Activated CD8-positive, alpha-beta memory T cell treated with anti-CD3 and anti-CD28 coated beads, Interleukin-2, amount 10 ng/mL, durations not matched to agents 7 days and 5 days (primary cell): ENCODE results near the gene LDLRAD4. TPM values are rescaled to one million over a fixed set of nuclear protein-coding genes. Genes with fewer than 3 reads are reported as not detected.

Source experiments
- ATAC-seq: fragments of 150-1000 bp; cut with Tn5 transposase; one replicate; pipeline ENCODE4 v1.10.0; 2021; ENCODE audit warnings: moderate library complexity
- CTCF ChIA-PET: fragments of 350-600 bp; sonication (Branson Sonifier 250); formaldehyde crosslinking; loops from one replicate; lab custom pipeline; 2021; ENCODE audit warnings: antibody characterized with exemption; lab: Charles Lee
- DNase-seq: peaks from one replicate; pipeline ENCODE4 v3.0.0-alpha.2; 2020
- H3K27ac Mint-ChIP-seq: one replicate; pipeline ENCODE4 v1.8.0; 2021; ENCODE audit warnings: mild to moderate bottlenecking, mixed read lengths
- H3K27me3 Mint-ChIP-seq: one replicate; pipeline ENCODE4 v1.8.0; 2021; ENCODE audit warnings: mixed read lengths
- H3K36me3 Mint-ChIP-seq: one replicate; pipeline ENCODE4 v1.8.0; 2021; ENCODE audit warnings: mild to moderate bottlenecking, mixed read lengths
- H3K4me1 Mint-ChIP-seq: one replicate; pipeline ENCODE4 v1.8.0; 2021; ENCODE audit warnings: mixed read lengths
- H3K4me3 Mint-ChIP-seq: one replicate; pipeline ENCODE4 v1.8.0; 2021; ENCODE audit warnings: mild to moderate bottlenecking, moderate library complexity, mixed read lengths
- H3K9me3 Mint-ChIP-seq: one replicate; pipeline ENCODE4 v1.8.0; 2022; ENCODE audit warnings: low read depth, mixed read lengths
- total RNA-seq, 2 experiments: library from RNA; stranded (reverse); gene quantifications; one replicate each; pipeline ENCODE4 v1.2.3, GENCODE V29; 2021

The LDLRAD4 gene
- total RNA-seq, 2 experiments from 2014 or later = 33.9 to 44.5 TPM

DNA sequence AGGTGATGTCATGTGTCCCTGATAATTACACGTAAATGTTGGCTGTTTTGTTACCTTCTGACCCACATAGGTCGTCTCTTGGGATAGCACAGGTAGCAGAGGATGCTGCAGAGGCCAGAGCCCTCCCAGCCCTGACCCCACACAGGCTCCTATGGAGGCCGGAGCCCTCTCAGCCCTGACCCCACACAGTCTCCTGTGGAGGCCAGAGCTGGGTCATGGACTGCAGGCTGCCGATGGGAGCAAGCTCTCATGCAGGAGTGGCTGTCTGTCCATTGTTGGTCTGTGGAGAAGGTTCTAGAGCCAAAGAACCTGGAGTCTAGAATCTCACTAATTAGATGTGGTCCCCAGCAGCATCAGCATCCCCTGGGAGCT, 155.5 kb downstream of the LDLRAD4 start:
- H3K4me3 Mint-ChIP-seq = no peak overlapping the region
- no peak overlapping the region for H3K27ac Mint-ChIP-seq
- DNase-seq = no peak
- H3K36me3 Mint-ChIP-seq = no peaks in the 10 kb centered on the region
- ATAC-seq = no peak
- no peaks in the 10 kb centered on the region for H3K9me3 Mint-ChIP-seq
- peaks cover 3% of the 10 kb centered on the region for H3K27me3 Mint-ChIP-seq
- H3K4me1 Mint-ChIP-seq = peaks cover 43% of the 10 kb centered on the region
- CTCF ChIA-PET = interaction anchor here (1.2 to 2.1 kb wide), 3 partner anchors 12 to 504 kb away, joined by 3 to 7 read pairs (median 5); no protein-coding TSS in a partner anchor

DNA sequence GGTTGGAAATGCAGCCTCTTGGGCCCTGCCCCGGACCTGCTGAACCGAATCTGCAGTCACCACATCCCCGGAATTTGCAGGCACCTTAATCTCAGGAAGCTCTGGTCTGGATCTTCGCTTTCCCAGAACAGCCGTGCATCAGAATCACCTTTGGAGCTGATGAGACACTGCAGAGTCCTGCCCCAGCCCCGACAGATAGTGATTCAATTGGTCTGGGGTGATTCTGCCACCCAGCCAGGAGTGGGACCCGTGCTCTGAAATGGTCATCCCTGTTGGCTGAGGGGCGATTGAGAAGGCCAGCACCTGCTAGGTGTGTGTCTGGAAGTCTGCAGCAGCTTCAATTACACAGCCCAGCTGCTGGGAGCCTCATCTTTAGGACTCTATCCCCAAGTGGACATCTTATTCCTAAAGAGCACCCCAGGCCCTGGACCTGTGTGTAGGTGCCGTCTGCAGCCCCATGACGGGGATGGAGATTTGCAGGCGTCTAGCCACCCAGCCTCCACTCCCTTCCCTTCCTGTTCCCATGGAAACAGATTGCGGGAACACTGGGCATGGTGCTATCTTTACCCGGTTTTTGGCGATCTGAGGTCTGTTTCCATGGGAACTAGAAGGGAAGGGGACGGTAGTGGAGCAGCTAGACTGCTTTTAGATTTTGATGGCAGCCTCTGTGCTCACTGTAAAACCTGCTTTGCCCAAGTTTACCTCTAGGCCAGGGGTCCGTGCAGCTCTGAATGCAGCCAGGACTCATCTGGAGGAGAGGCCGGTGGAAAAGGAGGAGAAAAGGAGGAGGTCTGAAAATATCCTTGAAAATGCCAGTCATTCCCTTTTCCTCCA, 156.1 kb downstream of the LDLRAD4 start:
- ATAC-seq = peak; percentile 2

GRCh38 chr18:13375302-13376255, 157.0 kb downstream of the LDLRAD4 start:
- Mint-ChIP-seq H3K27ac (peak overlapping the region; percentile 77), H3K4me1 (peaks cover 43% of the 10 kb centered on the region), H3K36me3 (no peaks in the 10 kb centered on the region), H3K9me3 (no peaks in the 10 kb centered on the region), H3K27me3 (peaks cover 3% of the 10 kb centered on the region), H3K4me3 (peak overlapping the region; percentile 28)
- peak; percentile 86 for ATAC-seq
- CTCF ChIA-PET = interaction anchor here (0.9 to 2.1 kb wide), 6 partner anchors 11 to 502 kb away, joined by 3 to 7 read pairs (median 3); no protein-coding TSS in a partner anchor
- peak; percentile 89 for DNase-seq

More for the DNA sequence above, 156.1 kb downstream of the LDLRAD4 start:
- H3K4me1 Mint-ChIP-seq = peaks cover 43% of the 10 kb centered on the region
- H3K4me3 Mint-ChIP-seq = no peak overlapping the region
- no peak for DNase-seq
- H3K27ac Mint-ChIP-seq = no peak overlapping the region
- peaks cover 3% of the 10 kb centered on the region for H3K27me3 Mint-ChIP-seq
- CTCF ChIA-PET = interaction anchor here (0.9 to 2.1 kb wide), 5 partner anchors 10 to 503 kb away, joined by 3 to 7 read pairs (median 3); no protein-coding TSS in a partner anchor
- H3K9me3 Mint-ChIP-seq = no peaks in the 10 kb centered on the region
- no peaks in the 10 kb centered on the region for H3K36me3 Mint-ChIP-seq

DNA sequence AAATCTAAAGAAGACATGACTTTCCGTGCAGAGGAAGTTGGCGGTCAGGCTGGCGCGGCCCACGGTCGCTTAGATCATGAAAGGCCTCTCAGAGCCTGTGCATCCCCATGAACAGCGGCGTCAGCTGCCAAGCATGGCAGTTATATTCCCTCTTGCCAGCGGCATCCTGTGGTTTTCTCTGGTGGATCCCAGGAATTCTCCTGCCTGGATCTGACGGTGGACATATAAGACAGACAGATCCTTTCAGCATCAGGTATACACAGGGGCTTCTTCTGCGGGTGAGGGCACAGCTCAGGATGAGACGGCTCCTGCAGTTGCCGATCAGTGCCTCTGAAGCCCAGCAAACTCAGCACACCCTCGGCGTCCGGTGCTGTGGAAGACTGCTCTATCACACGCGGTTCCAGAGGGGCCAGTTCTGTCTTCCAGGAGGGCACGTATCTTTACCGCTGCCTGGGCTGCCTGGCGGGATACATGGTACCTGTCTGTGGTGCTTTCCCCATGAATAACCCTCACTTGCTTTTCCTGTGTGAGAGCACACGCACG, 157.8 kb downstream of the LDLRAD4 start:
- peak overlapping the region; percentile 28 for H3K4me3 Mint-ChIP-seq
- no peaks in the 10 kb centered on the region for H3K36me3 Mint-ChIP-seq
- CTCF ChIA-PET = interaction anchor here (0.9 to 2.1 kb wide), 4 partner anchors 10 to 205 kb away, joined by 3 to 7 read pairs (median 3); no protein-coding TSS in a partner anchor
- H3K9me3 Mint-ChIP-seq = no peaks in the 10 kb centered on the region
- peak overlapping the region; percentile 77 for H3K27ac Mint-ChIP-seq
- ATAC-seq (peak; percentile 24), DNase-seq (peak; percentile 61)
- H3K27me3 Mint-ChIP-seq = peaks cover 3% of the 10 kb centered on the region
- H3K4me1 Mint-ChIP-seq = peaks cover 43% of the 10 kb centered on the region

DNA sequence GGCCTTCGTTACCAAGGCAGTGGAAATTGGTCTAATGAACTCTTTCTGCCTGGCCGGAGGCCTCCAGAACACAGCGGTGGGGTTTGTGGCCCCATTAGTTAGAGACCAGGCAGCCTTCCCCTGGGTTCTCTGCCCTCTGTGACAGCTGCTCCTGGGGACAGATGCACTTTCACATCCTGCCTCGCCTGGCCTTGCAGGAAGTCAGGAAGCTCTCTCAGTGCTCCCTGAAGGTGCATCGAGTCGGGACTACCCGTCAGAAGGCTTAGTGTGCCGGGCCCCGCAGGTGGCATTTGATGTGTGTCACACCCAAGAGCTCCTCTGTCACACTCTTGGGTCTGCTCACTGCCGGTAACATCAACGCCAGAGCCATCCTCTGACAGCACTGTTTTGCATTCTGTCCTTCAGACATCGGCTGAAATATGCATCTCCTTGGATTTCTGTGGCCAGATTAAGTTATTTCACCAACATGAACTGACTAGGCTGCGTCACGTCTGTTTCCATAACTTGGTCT, 158.3 kb downstream of the LDLRAD4 start:
- peak; percentile 27 for ATAC-seq
- DNase-seq = peak; percentile 65
- Mint-ChIP-seq H3K9me3 (no peaks in the 10 kb centered on the region), H3K4me3 (peak overlapping the region; percentile 1), H3K27ac (peak overlapping the region; percentile 77), H3K4me1 (peaks cover 48% of the 10 kb centered on the region), H3K27me3 (peaks cover 3% of the 10 kb centered on the region), H3K36me3 (no peaks in the 10 kb centered on the region)
- CTCF ChIA-PET = interaction anchor here (0.9 to 1.1 kb wide), 2 partner anchors 12 to 87 kb away, joined by 3 read pairs; no protein-coding TSS in a partner anchor

DNA sequence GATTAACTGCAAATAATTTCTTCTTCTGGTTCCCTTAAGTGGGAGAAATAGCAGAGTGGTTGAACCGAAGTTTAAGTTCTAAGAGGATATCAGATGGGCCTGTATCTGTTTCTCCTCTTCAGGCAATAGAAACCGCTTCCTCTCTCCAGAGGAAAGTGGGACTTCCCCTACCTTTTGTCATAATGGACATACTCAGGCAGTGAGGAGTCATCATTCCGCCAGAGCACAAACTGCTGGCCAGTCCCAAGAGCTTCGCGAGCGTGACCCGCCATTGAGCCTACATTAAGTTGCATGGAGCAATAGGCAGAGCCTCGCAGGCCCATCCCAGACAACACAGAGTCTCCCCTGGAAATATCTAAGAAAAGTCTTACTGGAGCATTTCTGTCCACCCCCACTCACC, 158.9 kb downstream of the LDLRAD4 start:
- peak overlapping the region; percentile 77 for H3K27ac Mint-ChIP-seq
- DNase-seq = no peak
- peaks cover 3% of the 10 kb centered on the region for H3K27me3 Mint-ChIP-seq
- CTCF ChIA-PET = interaction anchor here (0.9 to 1.1 kb wide), 2 partner anchors 13 to 86 kb away, joined by 3 read pairs; no protein-coding TSS in a partner anchor
- H3K36me3 Mint-ChIP-seq = no peaks in the 10 kb centered on the region
- no peaks in the 10 kb centered on the region for H3K9me3 Mint-ChIP-seq
- peaks cover 49% of the 10 kb centered on the region for H3K4me1 Mint-ChIP-seq
- no peak overlapping the region for H3K4me3 Mint-ChIP-seq
- no peak for ATAC-seq

GRCh38 chr18:13378150-13378549, 159.6 kb downstream of the LDLRAD4 start:
- DNase-seq = no peak
- CTCF ChIA-PET = interaction anchor here (1.1 kb wide), 1 partner anchor 13 kb away, joined by 3 read pairs; no protein-coding TSS in a partner anchor
- Mint-ChIP-seq H3K9me3 (no peaks in the 10 kb centered on the region), H3K27me3 (peaks cover 3% of the 10 kb centered on the region), H3K27ac (no peak overlapping the region), H3K4me1 (peaks cover 54% of the 10 kb centered on the region), H3K36me3 (no peaks in the 10 kb centered on the region), H3K4me3 (no peak overlapping the region)
- no peak for ATAC-seq

DNA sequence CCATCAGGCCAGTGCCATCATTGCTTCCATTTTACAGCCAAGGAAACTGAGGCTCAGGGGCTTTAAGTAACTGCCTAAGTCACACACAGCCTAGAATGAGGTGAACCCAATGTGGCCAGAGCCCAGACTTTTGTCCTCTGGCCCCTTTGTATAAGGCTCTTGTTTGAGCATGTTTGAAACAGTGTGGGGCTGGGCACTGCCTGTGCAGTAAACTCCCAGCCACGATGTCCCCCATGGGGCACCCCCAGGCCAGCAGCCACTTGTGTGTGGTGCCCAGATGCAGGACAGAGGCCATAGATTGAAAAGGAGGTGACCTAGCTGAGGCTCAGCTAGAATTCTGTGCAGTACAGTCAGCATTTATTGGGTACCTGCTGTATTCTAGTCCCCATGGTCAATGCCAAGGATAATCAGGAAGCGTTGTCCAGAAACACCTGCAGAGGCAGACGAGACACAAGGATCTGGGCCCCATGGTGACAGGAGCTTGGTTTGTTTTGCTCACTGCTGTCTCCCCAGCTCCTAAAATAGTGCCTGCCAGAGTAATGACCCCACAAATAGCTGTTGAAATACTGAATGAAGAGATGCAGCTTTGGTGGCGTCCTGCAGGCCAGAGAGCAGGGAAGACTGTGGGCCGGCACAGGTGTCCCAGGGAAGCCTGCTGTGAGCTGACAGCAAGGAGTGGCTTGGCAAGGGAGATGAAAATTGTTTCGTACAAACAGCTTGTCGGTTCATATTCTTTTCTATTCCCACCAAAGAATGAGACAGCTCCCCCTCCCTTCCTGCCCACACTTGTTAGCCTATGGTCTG, 160.7 kb downstream of the LDLRAD4 start:
- Mint-ChIP-seq H3K9me3 (no peaks in the 10 kb centered on the region), H3K4me1 (peaks cover 54% of the 10 kb centered on the region), H3K36me3 (no peaks in the 10 kb centered on the region), H3K27ac (no peak overlapping the region), H3K27me3 (no peaks in the 10 kb centered on the region), H3K4me3 (no peak overlapping the region)
- DNase-seq (no peak), ATAC-seq (no peak)
- CTCF ChIA-PET = no interaction called here

DNA sequence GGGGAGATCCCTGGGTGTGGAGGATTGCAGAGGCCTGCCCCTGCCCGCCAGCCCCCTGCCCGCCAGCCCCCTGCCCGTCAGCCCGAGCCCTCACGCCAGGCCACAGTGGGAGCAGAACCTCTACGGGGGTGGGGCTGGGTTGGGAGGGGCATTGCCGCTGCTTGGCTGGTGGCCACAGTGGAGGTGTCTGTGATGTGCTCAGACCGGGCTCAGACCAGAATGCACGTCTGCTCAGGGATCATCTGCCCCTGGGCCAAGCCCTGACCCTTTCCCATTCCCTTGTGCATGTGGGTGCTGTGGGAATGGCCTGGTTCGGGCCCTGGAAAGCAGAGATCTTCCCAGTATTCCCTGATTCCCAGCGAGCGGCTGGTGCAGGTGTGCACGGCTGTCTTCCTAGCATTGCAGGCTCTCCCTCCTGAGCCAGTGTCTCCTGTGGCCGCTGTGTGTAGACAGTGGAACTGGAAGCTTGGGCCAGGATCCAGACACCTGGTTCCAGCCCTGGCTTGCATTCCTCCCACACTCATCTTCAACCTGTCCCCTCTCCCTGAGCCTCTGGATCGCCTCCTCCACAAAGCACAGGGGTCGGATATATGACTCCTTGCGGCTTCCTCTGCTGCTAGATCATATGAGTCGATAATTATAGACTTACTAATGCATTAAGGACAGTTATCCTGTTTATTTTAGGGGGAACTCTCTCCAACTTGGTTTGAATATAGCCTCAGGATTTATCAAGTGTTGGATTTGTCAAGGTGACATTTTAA, 161.6 kb downstream of the LDLRAD4 start:
- no peaks in the 10 kb centered on the region for H3K36me3 Mint-ChIP-seq
- peaks cover 48% of the 10 kb centered on the region for H3K4me1 Mint-ChIP-seq
- no peak for DNase-seq
- no peaks in the 10 kb centered on the region for H3K27me3 Mint-ChIP-seq
- no peak for ATAC-seq
- no peaks in the 10 kb centered on the region for H3K9me3 Mint-ChIP-seq
- no peak overlapping the region for H3K27ac Mint-ChIP-seq
- H3K4me3 Mint-ChIP-seq = no peak overlapping the region
- CTCF ChIA-PET = no interaction called here

DNA sequence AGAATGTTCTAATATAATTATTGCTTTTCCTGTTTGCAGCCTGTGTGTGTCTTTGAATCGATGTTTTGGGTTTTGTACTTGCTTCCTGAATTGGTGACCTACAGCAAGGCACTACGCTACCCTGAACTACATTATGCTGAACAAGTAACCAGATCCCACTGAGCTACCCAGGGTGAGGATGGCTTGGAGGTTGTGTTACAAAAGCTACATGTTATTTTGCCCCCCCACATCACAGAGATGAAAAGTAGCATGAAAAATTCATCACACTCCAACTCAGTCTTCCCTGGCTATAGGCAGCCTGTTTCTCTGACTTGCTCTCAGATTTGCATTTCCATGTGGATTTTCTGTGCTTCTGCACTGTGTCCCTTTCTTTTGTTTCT, 162.1 kb downstream of the LDLRAD4 start:
- H3K4me3 Mint-ChIP-seq = no peak overlapping the region
- H3K9me3 Mint-ChIP-seq = no peaks in the 10 kb centered on the region
- CTCF ChIA-PET = no interaction called here
- ATAC-seq (no peak), DNase-seq (no peak)
- peaks cover 43% of the 10 kb centered on the region for H3K4me1 Mint-ChIP-seq
- no peaks in the 10 kb centered on the region for H3K27me3 Mint-ChIP-seq
- H3K27ac Mint-ChIP-seq = no peak overlapping the region
- no peaks in the 10 kb centered on the region for H3K36me3 Mint-ChIP-seq

GRCh38 chr18:13381331-13381730, 162.8 kb downstream of the LDLRAD4 start:
- ATAC-seq = no peak
- Mint-ChIP-seq H3K27me3 (no peaks in the 10 kb centered on the region), H3K4me1 (peaks cover 36% of the 10 kb centered on the region), H3K27ac (peak overlapping the region; percentile 86), H3K36me3 (no peaks in the 10 kb centered on the region), H3K9me3 (no peaks in the 10 kb centered on the region), H3K4me3 (peak overlapping the region; percentile 69)
- CTCF ChIA-PET = interaction anchor here (1.1 to 1.5 kb wide), 2 partner anchors 8 to 165 kb away, joined by 3 to 4 read pairs; no protein-coding TSS in a partner anchor
- no peak for DNase-seq
